HG02884 (cell line): ENCODE data around the gene CD34.
A peak's percentile ranks its signal among the peaks of the same experiment; 100 is the strongest.
"Not testable (repeated sequence)": the region's sequence is repeated elsewhere in the genome, so short reads cannot be mapped to it uniquely, and the experiment has no call there.

ENCODE experiments used
- ATAC-seq: cut with Tn5 transposase; IDR thresholded peaks from one replicate; pipeline ENCODE4 v1.9.1; 2021; ENCODE audit warnings: mild to moderate bottlenecking, moderate library complexity; ENCODE audit not compliant: unreplicated experiment

CD34 gene, protein sequence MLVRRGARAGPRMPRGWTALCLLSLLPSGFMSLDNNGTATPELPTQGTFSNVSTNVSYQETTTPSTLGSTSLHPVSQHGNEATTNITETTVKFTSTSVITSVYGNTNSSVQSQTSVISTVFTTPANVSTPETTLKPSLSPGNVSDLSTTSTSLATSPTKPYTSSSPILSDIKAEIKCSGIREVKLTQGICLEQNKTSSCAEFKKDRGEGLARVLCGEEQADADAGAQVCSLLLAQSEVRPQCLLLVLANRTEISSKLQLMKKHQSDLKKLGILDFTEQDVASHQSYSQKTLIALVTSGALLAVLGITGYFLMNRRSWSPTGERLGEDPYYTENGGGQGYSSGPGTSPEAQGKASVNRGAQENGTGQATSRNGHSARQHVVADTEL

DNA sequence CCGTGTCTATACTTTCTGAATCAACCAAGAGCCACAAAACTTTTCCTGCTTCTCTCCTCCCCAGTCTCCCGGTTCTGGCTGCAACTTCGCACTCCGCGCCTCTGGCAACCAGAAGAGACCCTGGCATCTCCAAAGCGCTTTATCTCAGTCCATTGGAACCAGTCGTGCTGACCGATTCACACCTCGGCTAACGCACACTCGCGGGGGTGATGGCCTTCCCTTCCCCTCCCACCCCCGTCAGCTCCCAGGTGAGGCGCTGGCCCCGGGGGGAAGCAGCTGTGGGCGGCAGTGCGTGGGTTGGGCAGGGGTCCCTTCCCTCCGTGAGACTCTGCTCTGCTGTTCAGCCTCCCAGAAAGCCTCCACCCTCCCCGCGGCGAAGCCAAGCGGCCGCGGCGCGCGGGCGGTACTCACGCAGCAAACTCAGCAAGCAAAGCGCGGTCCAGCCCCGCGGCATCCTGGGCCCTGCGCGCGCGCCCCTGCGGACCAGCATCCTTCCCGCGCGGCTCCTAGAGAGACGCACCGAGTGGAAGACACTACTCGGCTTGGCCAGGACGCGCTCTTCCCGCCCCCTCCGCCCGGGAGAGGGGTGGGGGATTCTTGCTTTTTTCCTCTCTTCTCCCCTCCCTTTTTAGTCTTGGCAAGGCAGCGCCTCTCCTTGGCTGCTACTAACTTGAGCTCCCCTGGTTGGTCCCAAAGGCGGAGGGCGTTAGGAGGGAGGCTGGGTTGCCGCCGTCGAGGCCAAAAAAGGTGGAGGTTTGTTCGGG, at the start of gene CD34:
Gene CD34, minus strand, starts transcription at position 535 of the 764 bp plus-strand sequence. Its CDS starts 45 bp downstream, at position 490.
- no peak for ATAC-seq

DNA sequence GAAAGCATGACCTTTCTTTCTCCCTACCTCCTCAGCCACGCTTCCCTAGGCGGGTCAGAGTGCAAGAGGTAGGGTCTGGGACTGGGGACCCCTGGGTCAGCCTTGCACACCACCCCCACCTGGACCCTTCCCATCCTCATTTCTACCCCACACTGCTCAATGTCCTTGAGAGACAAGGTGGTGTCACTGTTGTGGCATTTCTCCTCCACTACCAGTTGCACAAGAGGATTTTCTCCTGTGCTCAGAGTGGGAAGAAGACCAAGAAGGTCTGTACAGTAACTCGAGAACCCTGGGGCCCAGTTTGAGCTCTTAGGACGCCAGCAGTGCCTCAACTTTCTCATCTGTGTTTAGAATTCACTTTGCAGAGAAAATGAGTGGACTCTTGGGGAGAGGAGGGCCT, 49.4 kb upstream of the CD34 start:
- no peak for ATAC-seq

DNA sequence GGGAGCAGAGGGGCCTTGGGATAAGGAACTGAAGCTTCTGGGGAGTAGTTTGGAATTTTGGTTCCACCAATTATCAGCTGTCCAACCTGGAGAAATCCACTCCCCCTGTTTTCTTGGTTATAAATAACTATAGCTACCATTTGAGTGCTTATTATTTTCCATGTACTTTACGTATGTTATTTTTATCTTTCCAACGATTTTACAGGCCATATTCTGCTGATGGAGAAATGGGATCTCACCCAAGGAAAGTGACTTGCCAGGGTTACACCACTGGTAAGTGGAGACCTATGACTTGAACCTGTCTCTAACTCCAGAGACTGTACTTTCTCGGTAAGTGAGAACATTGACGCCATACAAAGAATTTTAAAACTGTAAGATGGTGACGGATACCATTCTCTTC, 49.0 kb upstream of the CD34 start:
- ATAC-seq: no peak

DNA sequence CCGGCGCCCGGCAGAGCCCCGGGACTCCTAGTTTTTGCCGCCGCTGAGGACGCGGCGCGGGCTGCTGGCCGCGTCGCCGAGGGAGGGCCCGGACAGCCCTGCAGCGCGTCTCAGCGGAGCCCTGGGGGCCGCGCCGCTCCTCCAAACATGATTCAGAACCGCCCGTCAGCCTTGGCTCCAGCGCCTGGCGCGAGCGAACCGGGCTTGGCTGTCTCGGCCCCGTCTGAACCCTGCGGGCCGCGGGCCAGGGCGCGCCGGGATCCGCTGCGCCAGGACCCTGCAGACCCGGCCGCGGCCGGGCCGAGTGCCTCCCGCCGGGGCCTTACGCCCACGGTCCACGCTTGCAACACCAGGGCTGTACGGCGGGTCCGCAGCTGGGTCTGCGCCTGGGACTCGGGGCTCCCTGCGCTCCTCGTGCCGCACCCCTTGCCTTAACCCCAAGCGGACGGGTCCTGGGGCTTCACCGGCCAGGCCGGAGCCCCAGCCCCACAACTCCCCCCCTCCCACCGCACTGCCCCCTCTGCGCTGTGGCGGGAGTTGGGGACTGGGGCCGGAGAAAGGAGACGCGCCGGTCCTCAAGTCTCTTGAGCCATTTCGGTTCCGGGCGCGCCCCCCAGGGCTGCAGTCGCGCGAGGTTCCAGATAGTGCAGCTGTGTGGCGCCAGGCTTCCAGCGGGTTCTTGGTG, 48.4 kb upstream of the CD34 start:
- ATAC-seq: no peak

DNA sequence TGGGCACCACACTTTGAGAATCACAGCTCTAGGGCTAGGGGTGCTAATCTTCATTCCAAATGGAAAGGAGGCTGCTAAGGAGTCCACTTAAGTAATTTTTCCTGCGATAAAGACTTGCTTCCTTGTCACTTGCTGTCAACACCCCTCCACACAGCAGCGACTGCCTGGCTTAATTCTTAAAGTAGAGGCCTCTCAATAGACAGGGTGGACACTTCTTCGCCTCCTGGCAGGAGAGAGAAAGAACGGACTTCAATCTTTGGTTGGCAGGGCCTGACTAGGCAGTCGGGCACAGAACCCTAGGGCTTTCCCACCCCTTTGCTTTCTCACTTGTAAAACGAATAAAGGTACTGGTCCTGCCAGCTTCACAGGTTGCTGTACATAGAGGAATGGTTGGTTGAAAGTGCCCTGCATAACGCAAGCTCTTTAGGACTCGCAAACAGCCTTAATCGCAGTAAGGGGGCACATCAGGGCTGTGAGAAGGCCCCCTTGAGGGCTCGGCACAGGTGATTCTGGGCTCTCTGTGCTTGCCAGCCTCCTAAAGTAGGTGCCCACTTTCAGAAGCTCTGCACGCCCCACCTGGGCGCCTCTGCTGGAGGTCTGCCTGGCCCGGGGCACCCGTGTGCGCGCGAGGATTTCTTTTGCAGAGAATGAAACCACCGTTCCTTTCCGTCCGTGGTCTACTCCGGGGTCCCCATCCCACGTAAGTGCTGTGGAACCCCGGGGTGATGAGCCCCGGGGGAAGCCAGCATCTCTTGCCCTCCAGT, 47.6 kb upstream of the CD34 start:
- ATAC-seq: no peak

DNA sequence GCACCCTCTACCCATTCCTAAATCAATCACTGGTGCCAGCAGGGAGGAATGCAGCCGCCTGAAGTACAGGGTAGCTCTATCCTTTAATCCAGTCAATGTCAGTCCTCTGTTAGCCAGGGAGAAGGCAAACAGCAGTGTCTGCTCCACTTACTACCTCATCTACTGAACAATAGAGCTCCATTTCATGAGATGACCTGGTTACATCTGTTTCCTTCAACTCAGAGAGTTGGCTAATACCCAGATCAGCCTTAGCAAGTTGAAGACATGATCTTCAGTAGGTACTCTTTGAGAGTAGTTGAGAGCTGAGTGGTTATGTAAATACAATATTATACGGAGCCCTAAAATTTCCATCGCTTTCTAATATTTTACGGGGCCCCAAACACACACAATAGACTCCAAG, 46.1 kb upstream of the CD34 start:
- no peak for ATAC-seq

DNA sequence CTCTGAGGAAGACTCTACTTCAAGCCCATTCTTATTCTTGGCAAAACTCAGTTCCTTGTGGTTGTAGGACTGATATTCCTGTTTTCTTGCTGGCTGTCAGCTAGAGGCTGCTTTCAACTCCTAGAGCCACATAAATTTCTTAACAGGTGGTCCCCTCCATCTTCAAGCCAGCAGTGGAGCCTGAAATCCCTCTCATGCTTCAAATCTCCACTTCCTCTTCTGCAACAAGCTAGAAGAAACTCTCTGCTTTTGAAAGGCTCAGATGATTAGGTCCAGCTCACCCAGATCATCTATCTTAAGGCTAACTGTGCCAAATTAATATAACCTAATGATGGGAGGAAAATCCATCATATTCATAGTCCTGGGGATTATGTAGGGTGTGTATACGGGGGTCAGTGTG, 43.2 kb upstream of the CD34 start:
- no peak for ATAC-seq

DNA sequence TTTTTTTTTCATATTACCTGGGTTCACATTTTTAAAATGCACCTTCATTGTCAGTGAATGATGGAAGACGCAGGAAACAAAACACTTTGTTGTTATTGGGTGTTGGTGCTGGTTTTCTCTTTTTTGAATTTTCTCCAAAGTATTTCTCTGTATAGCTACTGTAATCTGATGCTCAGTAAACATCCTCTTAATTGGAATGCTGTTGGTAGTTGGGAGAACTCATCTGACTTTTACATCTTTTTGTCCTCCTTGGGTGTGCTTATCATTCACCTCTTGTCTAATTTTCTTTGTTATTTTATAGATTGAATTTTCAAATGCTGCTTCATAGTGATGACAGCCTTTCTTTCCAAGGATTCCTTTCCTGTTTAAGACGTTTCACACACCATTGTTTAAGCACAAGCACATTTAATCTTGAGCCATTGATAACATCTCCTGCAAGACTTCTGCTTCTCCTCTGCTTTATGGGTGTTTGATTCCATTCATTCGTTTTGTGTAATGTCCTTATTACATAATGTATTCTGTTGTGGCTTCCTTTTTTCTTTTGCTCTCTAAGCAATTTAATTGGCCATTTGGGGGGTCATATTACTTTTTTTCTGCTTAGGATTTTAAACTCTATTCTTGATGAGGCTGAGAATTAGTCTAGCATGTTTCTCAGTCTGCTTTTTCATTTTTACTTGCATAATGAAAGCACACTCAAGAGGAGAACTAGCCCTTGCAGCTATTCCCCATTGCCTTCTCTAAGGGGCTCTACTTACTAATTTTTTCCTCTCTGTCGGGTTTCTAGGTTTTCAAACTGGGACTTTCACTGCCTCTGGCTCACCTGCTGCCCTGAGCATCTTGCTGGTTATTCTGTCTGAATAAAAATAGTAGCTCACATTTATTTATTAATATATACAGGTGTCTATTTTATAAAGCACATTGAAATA, 42.0 kb upstream of the CD34 start:
- ATAC-seq: no peak

DNA sequence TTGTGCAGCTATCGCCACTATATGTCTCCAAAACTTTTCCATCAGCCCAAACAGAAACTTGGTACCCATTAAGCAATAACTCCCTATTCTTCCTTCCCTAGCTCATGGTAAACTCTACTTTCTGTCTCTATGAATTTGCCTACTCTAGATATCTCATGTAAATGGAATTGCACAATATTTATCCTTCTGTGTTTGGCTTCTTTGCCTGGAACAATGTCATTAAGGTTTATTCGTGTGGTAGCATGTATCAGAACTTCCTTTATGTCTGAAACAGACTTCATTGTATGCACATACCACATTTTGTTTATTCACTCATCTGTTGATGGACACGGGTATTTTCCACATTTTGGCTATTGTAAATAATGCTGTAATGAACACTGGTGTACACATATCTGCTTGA, 40.7 kb upstream of the CD34 start:
- no peak for ATAC-seq

DNA sequence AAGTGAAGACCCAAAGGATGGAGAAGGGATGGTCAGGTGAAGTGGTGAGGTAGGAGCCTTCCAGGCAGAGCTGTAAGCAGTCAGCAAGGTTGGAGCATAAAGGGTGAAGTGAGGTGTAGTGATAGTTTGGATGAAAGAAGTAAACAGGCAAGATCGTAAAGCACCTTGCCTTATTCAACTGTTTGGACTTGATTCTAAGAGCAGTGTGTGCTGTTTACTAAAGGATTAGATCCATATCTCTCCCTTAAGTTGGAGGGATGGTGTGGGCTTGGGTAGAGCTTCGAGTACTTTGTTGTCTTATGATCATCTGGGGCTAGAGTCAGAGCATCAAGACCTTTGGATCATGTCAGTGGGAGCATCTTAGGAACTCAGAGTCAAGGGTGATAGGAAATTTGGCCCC, 39.8 kb upstream of the CD34 start:
- no peak for ATAC-seq

DNA sequence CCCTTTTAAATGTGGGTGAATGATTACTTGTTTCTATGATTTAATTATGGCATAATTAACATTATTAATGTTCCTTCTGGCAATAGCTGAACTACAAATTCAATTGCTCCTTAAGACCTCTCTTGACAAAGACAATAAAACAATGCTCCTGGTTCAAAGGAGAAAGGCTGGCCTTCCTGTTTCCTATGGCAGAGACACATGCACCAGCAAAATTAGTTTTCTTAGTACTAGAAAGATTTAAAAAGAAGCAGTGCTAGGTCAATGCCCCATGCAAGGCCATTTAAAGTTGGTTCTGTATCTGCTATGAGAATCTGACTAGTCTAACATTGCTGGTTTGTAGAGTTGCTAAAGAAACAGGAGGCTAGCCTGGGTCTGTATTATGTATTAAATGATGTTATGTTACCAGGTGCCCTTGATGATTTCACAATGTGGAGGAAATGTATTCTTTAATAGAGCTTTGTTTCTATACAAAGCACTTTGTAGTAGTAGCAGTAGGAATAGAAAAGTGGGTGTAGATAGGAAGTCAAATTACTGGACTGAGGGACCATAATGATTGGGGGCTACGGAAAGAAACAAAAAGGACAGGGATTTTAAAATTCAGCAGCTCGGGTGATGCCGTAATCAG, 38.8 kb upstream of the CD34 start:
- no peak for ATAC-seq

DNA sequence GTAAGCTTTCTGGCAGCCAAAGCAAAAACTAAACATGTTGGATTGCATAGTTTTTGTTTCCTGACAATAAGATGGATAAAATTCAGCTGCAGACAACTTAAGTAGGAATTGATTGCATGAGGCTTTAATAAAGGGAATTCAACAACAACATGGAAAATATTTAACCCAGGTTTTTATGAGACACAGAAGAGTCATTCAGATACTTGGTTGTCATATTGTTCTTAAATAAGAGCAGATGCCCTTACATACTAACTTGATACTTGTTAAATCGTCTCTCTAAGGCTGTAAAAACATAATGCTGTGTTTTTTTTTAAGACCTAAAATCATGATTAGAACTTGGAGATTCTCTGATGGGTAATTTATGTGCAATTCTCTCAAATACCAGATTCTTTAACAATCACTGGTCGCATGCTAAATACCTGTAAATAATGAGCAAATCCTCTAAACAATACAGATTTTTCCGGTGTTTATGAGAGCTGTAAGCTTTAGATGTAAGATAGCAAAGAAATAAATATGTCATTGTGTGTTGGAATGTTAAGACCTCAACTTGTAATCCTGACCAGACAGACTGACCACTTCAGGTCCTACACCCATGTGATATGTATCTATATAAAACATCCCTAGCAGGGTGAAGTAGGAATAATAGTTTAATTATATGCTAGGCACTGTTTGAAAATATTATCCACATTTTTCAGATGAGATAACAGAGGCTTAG, 37.8 kb upstream of the CD34 start:
- ATAC-seq: no peak

DNA sequence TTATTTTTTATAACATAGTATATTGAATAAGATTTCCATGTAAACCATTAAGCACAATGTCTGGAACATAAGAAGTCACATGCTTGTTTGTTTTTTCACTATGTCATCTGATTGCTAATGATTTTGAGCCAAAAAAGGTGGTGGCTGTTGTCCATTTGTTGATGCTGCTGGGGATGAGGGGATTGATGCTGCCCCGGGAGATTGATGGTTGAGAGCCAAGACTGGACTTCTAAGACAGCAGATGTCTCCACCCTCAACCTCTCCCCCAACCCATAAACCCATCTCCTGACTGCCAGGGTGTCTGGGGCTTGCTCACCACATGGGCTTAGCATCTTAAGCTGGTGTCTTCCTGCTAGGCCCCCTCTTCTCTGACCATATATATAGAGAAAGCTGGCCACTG, 35.8 kb upstream of the CD34 start:
- ATAC-seq: no peak

DNA sequence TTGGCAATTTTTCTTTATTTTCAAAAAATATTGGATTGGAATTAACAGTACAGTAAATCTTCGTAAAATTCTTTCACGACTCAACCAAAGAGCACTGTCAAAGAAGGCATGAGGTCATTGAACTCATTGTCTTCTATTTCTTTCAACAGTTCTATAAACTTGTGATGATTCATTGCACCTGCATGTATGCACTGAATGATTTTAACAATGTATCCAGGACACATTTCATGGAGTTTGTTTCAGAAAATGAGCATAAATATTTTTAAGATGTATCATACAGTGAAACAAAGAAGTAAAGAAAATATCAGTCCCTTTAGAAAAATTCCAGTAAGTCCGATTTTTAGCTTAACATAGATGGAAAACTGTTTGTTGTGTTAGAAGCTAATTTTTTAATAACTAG, 33.6 kb upstream of the CD34 start:
- ATAC-seq: no peak

DNA sequence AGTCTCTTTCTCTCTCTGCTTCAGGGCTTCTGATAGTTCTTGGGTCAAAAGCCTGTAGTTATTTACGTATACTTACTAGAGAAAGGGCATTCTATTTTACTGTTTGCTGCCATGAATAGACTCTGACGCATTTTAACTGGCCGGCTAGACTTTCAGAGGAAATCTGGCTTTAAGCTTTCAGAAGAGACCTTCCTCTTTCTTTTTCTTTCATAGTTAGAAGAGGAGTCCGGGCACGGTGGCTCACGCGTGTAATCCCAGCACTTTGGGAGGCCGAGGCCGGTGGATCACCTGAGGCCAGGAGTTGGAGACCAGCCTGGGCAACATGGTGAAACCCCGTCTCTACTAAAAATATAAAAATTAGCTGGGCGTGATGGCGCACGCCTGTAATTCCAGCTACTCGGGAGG, 31.4 kb upstream of the CD34 start:
- not testable (repeated sequence) for ATAC-seq

DNA sequence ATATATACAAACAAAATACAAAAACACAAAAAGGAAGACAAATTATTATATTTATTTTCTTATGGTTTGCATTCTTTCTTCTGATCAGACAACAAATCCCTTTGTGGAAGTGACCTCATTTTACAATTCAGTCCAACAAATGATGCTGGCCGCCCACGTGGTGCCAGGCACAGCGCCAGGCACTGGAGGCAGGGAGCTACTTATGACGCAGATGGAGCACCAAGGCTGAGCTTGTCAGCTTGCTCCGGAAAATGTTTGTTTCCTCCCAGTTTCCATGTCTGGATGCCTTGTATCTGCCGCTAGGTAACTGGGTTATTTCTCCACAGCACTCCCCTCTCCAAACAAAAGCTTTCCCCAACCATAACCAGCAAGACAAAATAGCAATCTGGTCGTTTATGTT, 30.7 kb upstream of the CD34 start:
- no peak for ATAC-seq

DNA sequence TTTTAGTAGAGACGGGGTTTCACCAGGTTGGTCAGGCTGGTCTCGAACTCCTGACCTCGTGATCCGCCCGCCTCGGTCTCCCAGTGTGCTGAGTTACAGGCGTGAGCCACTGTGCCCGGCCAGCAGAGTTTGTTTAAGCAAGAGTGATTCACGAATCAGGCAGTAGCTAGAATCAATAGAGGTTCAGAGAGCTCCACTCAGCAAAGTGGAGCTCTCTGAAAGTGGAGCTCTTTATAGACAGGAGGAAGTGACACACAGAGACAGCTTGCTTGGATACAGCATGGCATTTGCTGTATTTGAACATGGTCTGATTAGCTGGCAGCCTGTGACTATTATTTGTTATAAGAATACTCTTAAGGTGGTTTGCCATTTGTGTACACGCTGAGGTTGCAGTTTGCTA, 27.1 kb upstream of the CD34 start:
- ATAC-seq: no peak

DNA sequence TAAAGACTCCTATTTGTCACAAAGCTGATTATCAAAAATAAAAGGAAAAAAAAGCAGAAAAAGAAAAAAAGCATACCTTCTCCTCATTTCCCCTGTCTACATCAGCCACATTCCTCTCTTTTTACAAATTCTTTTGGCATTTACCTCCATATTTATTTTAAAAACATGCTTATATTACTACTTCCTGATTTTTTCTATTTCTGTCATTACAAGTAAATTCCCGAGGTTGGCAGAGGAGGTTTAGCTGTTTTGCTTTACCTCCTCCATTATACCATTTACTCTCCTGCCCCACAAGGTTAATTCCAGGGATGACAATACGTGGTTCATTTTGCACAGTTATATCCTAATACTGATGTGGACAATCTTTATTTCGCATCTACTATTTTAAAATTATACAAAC, 26.3 kb upstream of the CD34 start:
- no peak for ATAC-seq

DNA sequence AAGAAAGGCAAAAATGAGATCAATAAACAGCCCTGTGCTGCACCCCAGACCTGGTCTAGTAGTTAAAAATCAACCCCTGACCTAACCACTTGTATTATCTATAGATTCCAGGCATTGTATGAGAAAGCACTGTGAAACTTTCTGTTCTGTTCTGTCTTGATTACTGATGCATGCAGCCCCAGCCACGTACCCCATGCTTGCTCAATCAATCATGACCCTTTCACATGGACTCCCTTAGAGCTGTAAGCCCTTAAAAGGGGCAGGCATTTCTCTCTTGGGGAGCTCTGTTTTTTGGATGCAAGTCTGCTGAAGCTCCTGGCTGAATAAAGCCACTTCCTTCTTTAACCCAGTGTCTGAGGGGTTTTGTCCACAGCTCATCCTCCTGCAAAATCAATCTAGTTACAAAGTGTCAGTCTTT, 24.2 kb upstream of the CD34 start:
- peak; percentile 97 for ATAC-seq
